ENCODE data around the gene INCA1.

INCA1 gene

GRCh38 chr17:4947411-4948165 lies 49.7 kb downstream of the INCA1 start:
- Histone ChIP-seq H3K36me3 (ENCODE audit: low read length) (peaks cover 11% of the 10 kb centered on the region; the same call in 1 of the 2 replicates), H3K79me2 (ENCODE audit: insufficient read depth, low read length) (peaks cover 42% of the 10 kb centered on the region)

DNA sequence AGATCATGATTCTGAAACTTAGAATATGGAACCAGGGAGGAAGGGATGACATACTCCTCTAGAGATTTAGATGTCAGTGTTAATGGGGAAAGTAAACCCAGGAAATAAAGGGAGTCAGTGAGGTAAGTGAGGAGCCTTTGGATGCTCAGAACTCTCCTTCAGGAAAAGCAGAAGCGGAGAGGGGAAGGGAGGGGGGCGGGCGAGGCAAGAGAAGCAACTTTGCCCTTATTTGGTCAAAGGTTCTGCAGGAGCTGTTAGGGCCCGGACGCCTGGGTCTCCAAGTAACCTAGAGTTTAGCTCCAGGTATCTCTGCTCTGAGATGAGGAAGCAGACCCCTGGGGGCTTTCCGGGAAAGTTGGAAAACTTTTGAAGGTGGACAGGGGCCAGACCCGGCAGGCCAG lies 50.3 kb downstream of the INCA1 start:
- H3K9me3 ChIP-seq (ENCODE audit: insufficient read depth, low read length), result no peaks in the 10 kb centered on the region
- H3F3A ChIP-seq (ENCODE audit: insufficient read depth), result peaks cover 59% of the 10 kb centered on the region
- H3K4me2 ChIP-seq (ENCODE audit: low read depth, low read length, poor library complexity, severe bottlenecking), result peak overlapping the region; percentile 90
- H3K9me2 ChIP-seq (replicated peaks; ENCODE audit: insufficient read depth, low read length), result no peaks in the 10 kb centered on the region
- H3K36me3 ChIP-seq (ENCODE audit: low read length), result peaks cover 11% of the 10 kb centered on the region; the same call in 1 of the 2 replicates
- no peak for TF ChIP-seq EZH2phosphoT487 (conservative IDR thresholded peaks at IDR 0.05; ENCODE audit: low read length)
- TF ChIP-seq, protein P1, sequence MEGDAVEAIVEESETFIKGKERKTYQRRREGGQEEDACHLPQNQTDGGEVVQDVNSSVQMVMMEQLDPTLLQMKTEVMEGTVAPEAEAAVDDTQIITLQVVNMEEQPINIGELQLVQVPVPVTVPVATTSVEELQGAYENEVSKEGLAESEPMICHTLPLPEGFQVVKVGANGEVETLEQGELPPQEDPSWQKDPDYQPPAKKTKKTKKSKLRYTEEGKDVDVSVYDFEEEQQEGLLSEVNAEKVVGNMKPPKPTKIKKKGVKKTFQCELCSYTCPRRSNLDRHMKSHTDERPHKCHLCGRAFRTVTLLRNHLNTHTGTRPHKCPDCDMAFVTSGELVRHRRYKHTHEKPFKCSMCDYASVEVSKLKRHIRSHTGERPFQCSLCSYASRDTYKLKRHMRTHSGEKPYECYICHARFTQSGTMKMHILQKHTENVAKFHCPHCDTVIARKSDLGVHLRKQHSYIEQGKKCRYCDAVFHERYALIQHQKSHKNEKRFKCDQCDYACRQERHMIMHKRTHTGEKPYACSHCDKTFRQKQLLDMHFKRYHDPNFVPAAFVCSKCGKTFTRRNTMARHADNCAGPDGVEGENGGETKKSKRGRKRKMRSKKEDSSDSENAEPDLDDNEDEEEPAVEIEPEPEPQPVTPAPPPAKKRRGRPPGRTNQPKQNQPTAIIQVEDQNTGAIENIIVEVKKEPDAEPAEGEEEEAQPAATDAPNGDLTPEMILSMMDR (IDR thresholded peaks at IDR 0.05; ENCODE audit: insufficient read depth, low read length, poor library complexity, severe bottlenecking), result no peak
- H3K4me3 ChIP-seq (ENCODE audit: insufficient read depth, low read length, poor library complexity, severe bottlenecking), result peak overlapping the region; percentile 100
- H3K27me3 ChIP-seq (ENCODE audit: low read length), result no peaks in the 10 kb centered on the region
- peaks cover 3% of the 10 kb centered on the region; the same call in 1 of the 2 replicates for H4K20me1 ChIP-seq (ENCODE audit: low read depth, low read length)
- peaks cover 46% of the 10 kb centered on the region for H3K79me2 ChIP-seq (ENCODE audit: insufficient read depth, low read length)
- peak overlapping the region; percentile 100 for H3K27ac ChIP-seq (ENCODE audit: low read depth, low read length)
- H2AFZ ChIP-seq (ENCODE audit: low read depth, low read length, severe bottlenecking), result no peak overlapping the region
- peak overlapping the region; percentile 100 for H3K9ac ChIP-seq (ENCODE audit: low read length)

More at GRCh38 chr17:4947411-4948165, 49.7 kb downstream of the INCA1 start:
- Histone ChIP-seq H3K4me2 (ENCODE audit: low read depth, low read length, poor library complexity, severe bottlenecking) (peak overlapping the region; percentile 90), H3K27me3 (ENCODE audit: low read length) (no peaks in the 10 kb centered on the region), H3F3A (ENCODE audit: insufficient read depth) (peaks cover 54% of the 10 kb centered on the region), H3K9me2 (replicated peaks; ENCODE audit: insufficient read depth, low read length) (no peaks in the 10 kb centered on the region), H2AFZ (ENCODE audit: low read depth, low read length, severe bottlenecking) (no peak overlapping the region), H3K9me3 (ENCODE audit: insufficient read depth, low read length) (no peaks in the 10 kb centered on the region), H3K4me3 (ENCODE audit: insufficient read depth, low read length, poor library complexity, severe bottlenecking) (peak overlapping the region; percentile 100), H3K9ac (ENCODE audit: low read length) (peak overlapping the region; percentile 100), H4K20me1 (ENCODE audit: low read depth, low read length) (peaks cover 3% of the 10 kb centered on the region; the same call in 1 of the 2 replicates), H3K27ac (ENCODE audit: low read depth, low read length) (peak overlapping the region; percentile 100)
- TF ChIP-seq, protein P1 (IDR thresholded peaks at IDR 0.05; ENCODE audit: insufficient read depth, low read length, poor library complexity, severe bottlenecking), result no peak
- no peak for TF ChIP-seq EZH2phosphoT487 (conservative IDR thresholded peaks at IDR 0.05; ENCODE audit: low read length)

GRCh38 chr17:4946312-4946976 lies 50.9 kb downstream of the INCA1 start:
- peak overlapping the region; percentile 90 for H3K4me2 ChIP-seq (ENCODE audit: low read depth, low read length, poor library complexity, severe bottlenecking)
- peak overlapping the region; percentile 100 for H3K27ac ChIP-seq (ENCODE audit: low read depth, low read length)
- H3K27me3 ChIP-seq (ENCODE audit: low read length), result no peaks in the 10 kb centered on the region
- peaks cover 11% of the 10 kb centered on the region; the same call in 1 of the 2 replicates for H3K36me3 ChIP-seq (ENCODE audit: low read length)
- no peaks in the 10 kb centered on the region for H3K9me2 ChIP-seq (replicated peaks; ENCODE audit: insufficient read depth, low read length)
- H3K4me3 ChIP-seq (ENCODE audit: insufficient read depth, low read length, poor library complexity, severe bottlenecking), result peak overlapping the region; percentile 100
- H2AFZ ChIP-seq (ENCODE audit: low read depth, low read length, severe bottlenecking), result no peak overlapping the region
- TF ChIP-seq, protein P1 (IDR thresholded peaks at IDR 0.05; ENCODE audit: insufficient read depth, low read length, poor library complexity, severe bottlenecking), result no peak
- no peak for TF ChIP-seq EZH2phosphoT487 (conservative IDR thresholded peaks at IDR 0.05; ENCODE audit: low read length)
- H3F3A ChIP-seq (ENCODE audit: insufficient read depth), result peaks cover 65% of the 10 kb centered on the region
- H4K20me1 ChIP-seq (ENCODE audit: low read depth, low read length), result peaks cover 3% of the 10 kb centered on the region; the same call in 1 of the 2 replicates
- no peaks in the 10 kb centered on the region for H3K9me3 ChIP-seq (ENCODE audit: insufficient read depth, low read length)
- H3K79me2 ChIP-seq (ENCODE audit: insufficient read depth, low read length), result peaks cover 52% of the 10 kb centered on the region
- peak overlapping the region; percentile 100 for H3K9ac ChIP-seq (ENCODE audit: low read length)
